PFSK-1 (cell line): ENCODE results near the gene BTG2.

Experiments
- POLR2AphosphoS5 ChIP-seq: IDR thresholded peaks from 2 replicates; pipeline ENCODE4 v1.6.1; 2012; ENCODE audit warnings: low read depth, mild to moderate bottlenecking, control low read depth, low read length, moderate library complexity
- TAF1 ChIP-seq: IDR thresholded peaks from 2 replicates; pipeline ENCODE4 v1.6.1; 2012; ENCODE audit warnings: low read length, control low read depth, borderline replicate concordance; ENCODE audit not compliant: insufficient read depth

GRCh38 chr1:203328714-203329122 is 23.4 kb downstream of the BTG2 start:
- TF ChIP-seq POLR2AphosphoS5 = no peak
- TF ChIP-seq TAF1 = no peak
